Measurements from ENCODE around the gene HIVEP3.

HIVEP3 gene

DNA sequence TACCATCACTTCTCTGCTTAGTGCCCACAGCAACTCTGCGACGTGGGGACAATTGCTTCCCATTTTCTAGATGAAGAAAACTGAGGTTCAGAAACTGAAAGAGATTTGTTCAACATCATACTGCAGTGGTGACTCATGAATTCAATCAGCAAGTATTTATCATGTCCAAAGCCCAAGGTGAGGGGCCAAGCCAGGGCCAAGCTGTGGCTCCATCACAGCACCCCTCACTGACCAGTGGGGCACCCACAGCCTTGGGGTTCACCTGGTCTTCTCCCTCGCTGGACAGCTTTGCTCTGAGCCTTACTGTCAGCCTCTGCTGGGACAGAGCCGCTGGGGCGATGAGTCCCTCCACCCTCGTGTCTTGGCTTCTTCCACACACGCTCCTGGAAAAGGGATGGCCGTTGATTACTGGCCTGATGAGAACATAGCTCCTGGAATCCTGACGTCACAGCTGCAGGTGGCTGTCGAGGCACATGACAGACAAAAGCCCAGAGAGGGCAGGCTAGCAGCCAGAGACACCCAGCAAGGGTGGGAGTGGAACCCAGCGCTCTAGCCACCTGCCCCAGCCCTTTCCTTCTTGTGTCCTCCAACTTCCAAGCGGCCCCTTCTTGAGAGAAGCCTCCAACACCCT is 440.5 kb downstream of the HIVEP3 start:
- Histone ChIP-seq H3K27me3 (ENCODE audit: control insufficient read depth in 1 of 2, insufficient read depth in 2 of 2, low read length in 2 of 2) (no peaks in the 10 kb centered on the region), H3K4me1 (ENCODE audit: control insufficient read depth in 1 of 2, insufficient read depth in 2 of 2, low read length in 2 of 2) (peaks cover 73 to 75% of the 10 kb centered on the region in 2 donors), H3K4me3 (ENCODE audit: low read depth in 1 of 2, low read length in 2 of 2) (no peak overlapping the region), H3K36me3 (ENCODE audit: control insufficient read depth in 1 of 2, insufficient read depth in 2 of 2, low read length in 2 of 2) (no peaks in the 10 kb centered on the region), H3K27ac (ENCODE audit: low read depth, low read length) (no peak overlapping the region), H3K9me3 (ENCODE audit: control insufficient read depth in 1 of 2, low read length in 2 of 2) (no peaks in the 10 kb centered on the region), H3K9ac (ENCODE audit: low read depth in 1 of 2, low read length in 2 of 2) (no peak overlapping the region)

- H3K9me3 ChIP-seq (ENCODE audit: control insufficient read depth in 1 of 2, low read length in 2 of 2), result no peaks in the 10 kb centered on the region
- H3K9ac ChIP-seq (ENCODE audit: low read depth in 1 of 2, low read length in 2 of 2), result peak overlapping the region in 1 of 2 donors; percentile 36
- peaks cover 60 to 62% of the 10 kb centered on the region in 2 donors for H3K4me1 ChIP-seq (ENCODE audit: control insufficient read depth in 1 of 2, insufficient read depth in 2 of 2, low read length in 2 of 2)
- H3K27ac ChIP-seq (ENCODE audit: low read depth, low read length), result peak overlapping the region; percentile 74
- H3K36me3 ChIP-seq (ENCODE audit: control insufficient read depth in 1 of 2, insufficient read depth in 2 of 2, low read length in 2 of 2), result no peaks in the 10 kb centered on the region
- H3K4me3 ChIP-seq (ENCODE audit: low read depth in 1 of 2, low read length in 2 of 2), result peak overlapping the region in 1 of 2 donors; percentile 7
- H3K27me3 ChIP-seq (ENCODE audit: control insufficient read depth in 1 of 2, insufficient read depth in 2 of 2, low read length in 2 of 2), result no peaks in the 10 kb centered on the region
Observed at GRCh38 chr1:41476807-41477361, 441.8 kb downstream of the HIVEP3 start.

- Histone ChIP-seq H3K27ac (ENCODE audit: low read depth, low read length) (peak overlapping the region; percentile 74), H3K4me3 (ENCODE audit: low read depth in 1 of 2, low read length in 2 of 2) (no peak overlapping the region), H3K9me3 (ENCODE audit: control insufficient read depth in 1 of 2, low read length in 2 of 2) (no peaks in the 10 kb centered on the region), H3K36me3 (ENCODE audit: control insufficient read depth in 1 of 2, insufficient read depth in 2 of 2, low read length in 2 of 2) (no peaks in the 10 kb centered on the region), H3K4me1 (ENCODE audit: control insufficient read depth in 1 of 2, insufficient read depth in 2 of 2, low read length in 2 of 2) (peaks cover 59 to 60% of the 10 kb centered on the region in 2 donors), H3K9ac (ENCODE audit: low read depth in 1 of 2, low read length in 2 of 2) (peak overlapping the region in 1 of 2 donors; percentile 36), H3K27me3 (ENCODE audit: control insufficient read depth in 1 of 2, insufficient read depth in 2 of 2, low read length in 2 of 2) (no peaks in the 10 kb centered on the region)
Observed at GRCh38 chr1:41475859-41476567, 442.7 kb downstream of the HIVEP3 start.

DNA sequence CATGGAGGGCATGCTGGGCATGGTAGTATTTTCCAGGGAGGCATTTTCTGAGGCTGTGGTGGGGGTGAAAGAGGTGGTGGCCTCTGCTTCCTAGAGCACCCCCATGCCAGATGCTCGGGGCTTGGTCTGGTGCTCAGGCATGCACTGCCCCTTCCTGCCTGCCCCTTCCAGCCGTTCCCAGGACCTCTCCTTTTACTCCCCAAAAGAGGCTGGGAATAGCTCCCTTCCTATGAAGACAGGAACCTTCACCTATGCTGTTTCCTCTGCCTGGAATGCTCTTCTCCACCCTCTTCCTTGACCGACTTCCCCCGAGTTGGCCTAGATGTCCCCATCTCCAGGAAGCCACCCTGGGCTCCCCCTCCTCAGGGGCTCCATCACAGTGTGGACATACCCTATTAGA is 443.4 kb downstream of the HIVEP3 start:
- Histone ChIP-seq H3K27me3 (ENCODE audit: control insufficient read depth in 1 of 2, insufficient read depth in 2 of 2, low read length in 2 of 2) (no peaks in the 10 kb centered on the region), H3K4me1 (ENCODE audit: control insufficient read depth in 1 of 2, insufficient read depth in 2 of 2, low read length in 2 of 2) (peaks cover 54 to 57% of the 10 kb centered on the region in 2 donors), H3K27ac (ENCODE audit: low read depth, low read length) (no peak overlapping the region), H3K9me3 (ENCODE audit: control insufficient read depth in 1 of 2, low read length in 2 of 2) (no peaks in the 10 kb centered on the region), H3K4me3 (ENCODE audit: low read depth in 1 of 2, low read length in 2 of 2) (no peak overlapping the region), H3K9ac (ENCODE audit: low read depth in 1 of 2, low read length in 2 of 2) (peak overlapping the region in 1 of 2 donors; percentile 25), H3K36me3 (ENCODE audit: control insufficient read depth in 1 of 2, insufficient read depth in 2 of 2, low read length in 2 of 2) (no peaks in the 10 kb centered on the region)

DNA sequence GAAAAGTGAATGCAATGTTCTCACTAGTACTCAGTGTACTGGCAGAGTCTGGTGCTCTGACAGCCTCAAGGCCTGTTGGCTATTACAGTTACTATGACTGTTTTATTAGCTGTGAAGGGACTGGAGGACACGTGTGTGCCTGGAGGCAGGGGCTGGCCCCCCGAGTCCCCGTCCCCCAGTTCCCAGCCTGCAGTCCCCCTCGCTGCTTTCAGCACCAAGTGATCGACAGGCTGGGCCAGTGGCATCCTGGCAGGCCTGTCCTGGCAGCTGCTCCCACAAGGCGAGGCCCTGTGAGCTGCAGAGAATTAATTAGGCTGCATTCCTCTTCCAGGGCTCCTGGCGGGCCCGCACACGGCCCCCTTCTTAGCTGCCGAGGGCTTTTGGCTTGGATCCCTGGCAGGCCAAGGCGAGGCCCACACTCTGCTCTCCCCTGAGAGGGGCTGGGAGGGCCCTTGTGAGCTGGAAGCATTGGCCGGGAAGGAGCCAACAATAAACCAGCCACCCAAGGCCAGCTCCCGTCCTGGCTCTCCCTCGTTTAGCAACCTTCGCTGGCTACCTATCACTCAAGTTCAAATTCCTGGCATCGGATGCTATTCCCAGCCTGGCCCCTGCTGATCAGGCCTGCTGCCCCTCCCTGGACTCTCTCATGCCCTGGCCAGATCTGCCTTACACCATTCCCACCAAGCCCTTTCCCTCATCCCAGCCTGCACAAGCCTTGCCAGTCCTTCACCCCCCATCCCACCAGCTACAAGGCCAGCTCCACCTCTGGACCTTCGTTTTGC is 444.0 kb downstream of the HIVEP3 start:
- H3K4me1 ChIP-seq (ENCODE audit: control insufficient read depth in 1 of 2, insufficient read depth in 2 of 2, low read length in 2 of 2), result peaks cover 53% of the 10 kb centered on the region in 2 donors
- H3K36me3 ChIP-seq (ENCODE audit: control insufficient read depth in 1 of 2, insufficient read depth in 2 of 2, low read length in 2 of 2), result no peaks in the 10 kb centered on the region
- H3K27me3 ChIP-seq (ENCODE audit: control insufficient read depth in 1 of 2, insufficient read depth in 2 of 2, low read length in 2 of 2), result no peaks in the 10 kb centered on the region
- no peaks in the 10 kb centered on the region for H3K9me3 ChIP-seq (ENCODE audit: control insufficient read depth in 1 of 2, low read length in 2 of 2)
- H3K9ac ChIP-seq (ENCODE audit: low read depth in 1 of 2, low read length in 2 of 2), result peak overlapping the region in 1 of 2 donors; percentile 25
- H3K27ac ChIP-seq (ENCODE audit: low read depth, low read length), result no peak overlapping the region
- H3K4me3 ChIP-seq (ENCODE audit: low read depth in 1 of 2, low read length in 2 of 2), result no peak overlapping the region

DNA sequence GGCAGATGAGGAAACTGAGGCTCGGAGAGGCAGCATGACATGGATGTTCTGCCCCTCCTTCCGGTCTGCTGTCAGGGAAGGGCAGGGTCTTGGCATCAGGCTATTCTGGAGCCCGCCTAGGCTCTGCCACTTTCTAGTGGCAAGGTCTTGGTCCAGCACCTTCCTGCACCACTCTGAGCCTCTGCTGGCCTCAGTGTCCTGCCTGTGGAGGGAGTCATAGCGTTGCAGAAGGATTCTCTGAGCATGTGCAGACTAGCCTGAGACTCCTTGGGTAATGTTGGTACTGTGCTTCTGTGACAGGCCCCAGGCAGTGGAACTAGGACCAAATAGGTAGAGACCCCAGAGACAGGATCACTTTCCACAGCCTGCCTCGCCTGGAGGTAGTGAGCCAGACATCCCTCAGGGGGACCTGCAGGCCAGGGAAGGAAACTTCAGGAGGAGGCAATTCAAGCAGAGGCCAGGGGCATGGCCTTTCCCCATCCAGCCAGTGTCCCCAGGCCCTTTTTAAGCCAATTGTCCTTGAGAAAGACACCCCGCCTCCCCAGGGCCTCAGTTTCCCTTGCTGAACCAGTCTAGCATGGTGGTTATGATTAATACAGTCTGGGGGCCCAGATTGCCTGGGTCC is 444.9 kb downstream of the HIVEP3 start:
- Histone ChIP-seq H3K36me3 (ENCODE audit: control insufficient read depth in 1 of 2, insufficient read depth in 2 of 2, low read length in 2 of 2) (no peaks in the 10 kb centered on the region), H3K4me1 (ENCODE audit: control insufficient read depth in 1 of 2, insufficient read depth in 2 of 2, low read length in 2 of 2) (peaks cover 55 to 56% of the 10 kb centered on the region in 2 donors), H3K27me3 (ENCODE audit: control insufficient read depth in 1 of 2, insufficient read depth in 2 of 2, low read length in 2 of 2) (no peaks in the 10 kb centered on the region), H3K9me3 (ENCODE audit: control insufficient read depth in 1 of 2, low read length in 2 of 2) (no peaks in the 10 kb centered on the region), H3K4me3 (ENCODE audit: low read depth in 1 of 2, low read length in 2 of 2) (no peak overlapping the region), H3K27ac (ENCODE audit: low read depth, low read length) (no peak overlapping the region), H3K9ac (ENCODE audit: low read depth in 1 of 2, low read length in 2 of 2) (no peak overlapping the region)

GRCh38 chr1:41471658-41472057 is 447.1 kb downstream of the HIVEP3 start:
- H3K4me3 ChIP-seq (ENCODE audit: low read depth in 1 of 2, low read length in 2 of 2), result no peak overlapping the region
- H3K4me1 ChIP-seq (ENCODE audit: control insufficient read depth in 1 of 2, insufficient read depth in 2 of 2, low read length in 2 of 2), result peaks cover 58 to 62% of the 10 kb centered on the region in 2 donors
- no peaks in the 10 kb centered on the region for H3K9me3 ChIP-seq (ENCODE audit: control insufficient read depth in 1 of 2, low read length in 2 of 2)
- H3K9ac ChIP-seq (ENCODE audit: low read depth in 1 of 2, low read length in 2 of 2), result no peak overlapping the region
- no peak overlapping the region for H3K27ac ChIP-seq (ENCODE audit: low read depth, low read length)
- H3K27me3 ChIP-seq (ENCODE audit: control insufficient read depth in 1 of 2, insufficient read depth in 2 of 2, low read length in 2 of 2), result no peaks in the 10 kb centered on the region
- H3K36me3 ChIP-seq (ENCODE audit: control insufficient read depth in 1 of 2, insufficient read depth in 2 of 2, low read length in 2 of 2), result no peaks in the 10 kb centered on the region

DNA sequence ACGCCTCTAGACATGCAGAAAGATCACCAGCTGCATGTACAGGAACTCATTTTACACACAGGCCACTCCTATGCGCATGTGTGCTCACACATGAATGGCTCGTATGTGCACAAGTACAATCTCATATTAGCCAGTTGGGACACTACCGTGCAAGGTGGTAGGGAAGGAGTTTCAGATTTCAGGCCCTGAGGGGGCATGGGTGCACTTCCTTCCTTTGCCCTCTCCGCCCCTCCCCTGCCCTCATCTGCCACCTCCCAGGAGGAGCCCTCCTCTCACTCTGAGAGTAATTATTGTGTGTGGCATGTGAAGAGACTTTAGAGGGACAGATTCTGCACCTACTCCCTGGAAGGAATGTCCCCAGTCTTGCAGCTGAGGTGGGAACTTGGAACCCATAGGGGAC is 449.0 kb downstream of the HIVEP3 start:
- no peaks in the 10 kb centered on the region for H3K9me3 ChIP-seq (ENCODE audit: control insufficient read depth in 1 of 2, low read length in 2 of 2)
- no peak overlapping the region for H3K4me3 ChIP-seq (ENCODE audit: low read depth in 1 of 2, low read length in 2 of 2)
- H3K36me3 ChIP-seq (ENCODE audit: control insufficient read depth in 1 of 2, insufficient read depth in 2 of 2, low read length in 2 of 2), result no peaks in the 10 kb centered on the region
- H3K4me1 ChIP-seq (ENCODE audit: control insufficient read depth in 1 of 2, insufficient read depth in 2 of 2, low read length in 2 of 2), result peaks cover 55 to 56% of the 10 kb centered on the region in 2 donors
- no peaks in the 10 kb centered on the region for H3K27me3 ChIP-seq (ENCODE audit: control insufficient read depth in 1 of 2, insufficient read depth in 2 of 2, low read length in 2 of 2)
- no peak overlapping the region for H3K27ac ChIP-seq (ENCODE audit: low read depth, low read length)
- H3K9ac ChIP-seq (ENCODE audit: low read depth in 1 of 2, low read length in 2 of 2), result no peak overlapping the region

GRCh38 chr1:41468122-41468762 is 450.5 kb downstream of the HIVEP3 start:
- Histone ChIP-seq H3K36me3 (ENCODE audit: control insufficient read depth in 1 of 2, insufficient read depth in 2 of 2, low read length in 2 of 2) (no peaks in the 10 kb centered on the region), H3K4me1 (ENCODE audit: control insufficient read depth in 1 of 2, insufficient read depth in 2 of 2, low read length in 2 of 2) (peaks cover 51 to 55% of the 10 kb centered on the region in 2 donors), H3K9me3 (ENCODE audit: control insufficient read depth in 1 of 2, low read length in 2 of 2) (no peaks in the 10 kb centered on the region), H3K27ac (ENCODE audit: low read depth, low read length) (no peak overlapping the region), H3K4me3 (ENCODE audit: low read depth in 1 of 2, low read length in 2 of 2) (no peak overlapping the region), H3K27me3 (ENCODE audit: control insufficient read depth in 1 of 2, insufficient read depth in 2 of 2, low read length in 2 of 2) (no peaks in the 10 kb centered on the region), H3K9ac (ENCODE audit: low read depth in 1 of 2, low read length in 2 of 2) (no peak overlapping the region)

Data from duodenal mucosa (tissue), 2 donors.